SJCRH30 (cell line): ENCODE results near the gene SLC17A9. TPM values are rescaled to one million over a fixed set of nuclear protein-coding genes. Genes with fewer than 3 reads are reported as not detected.
"Not testable (repeated sequence)": the region's sequence is repeated elsewhere in the genome, so short reads cannot be mapped to it uniquely, and the experiment has no call there.

ENCODE experiments used
- DNase-seq, 2 experiments: peaks; one replicate each; pipeline ENCODE4 v3.0.0-alpha.2; 2015 to 2020
- H3K27ac ChIP-seq: fragments of 250-450 bp; sonication (Bioruptor Pico); 2 replicates; pipeline ENCODE4 v1.5.1; 2020; ENCODE audit warnings: mild to moderate bottlenecking, moderate library complexity
- H3K27me3 ChIP-seq: fragments of 250-450 bp; sonication (Bioruptor Pico); 2 replicates; pipeline ENCODE4 v1.5.1; 2020; ENCODE audit warnings: mild to moderate bottlenecking, moderate library complexity
- H3K36me3 ChIP-seq: fragments of 250-450 bp; sonication (Bioruptor Pico); 2 replicates; pipeline ENCODE4 v1.5.1; 2020; ENCODE audit warnings: mild to moderate bottlenecking, moderate library complexity
- H3K4me1 ChIP-seq: fragments of 250-450 bp; sonication (Bioruptor Pico); 2 replicates; pipeline ENCODE4 v1.5.1; 2020; ENCODE audit warnings: mild to moderate bottlenecking, moderate library complexity
- H3K4me3 ChIP-seq: fragments of 250-450 bp; sonication (Bioruptor Pico); 2 replicates; pipeline ENCODE4 v1.5.1; 2020; ENCODE audit warnings: mild to moderate bottlenecking, moderate library complexity
- H3K9me3 ChIP-seq: fragments of 250-450 bp; sonication (Bioruptor Pico); replicated peaks from 2 replicates; pipeline ENCODE4 v1.5.1; 2020; ENCODE audit warnings: mild to moderate bottlenecking, moderate library complexity
- total RNA-seq: library from RNA; depleted of rRNA; stranded (reverse); fragments of >200 nt; shearing (Covaris generic); gene quantifications from 2 replicates; pipeline ENCODE4 v1.2.3, GENCODE V29; 2014

The SLC17A9 gene
- total RNA-seq, 1 experiment from 2014 or later, result 2.1 TPM

DNA sequence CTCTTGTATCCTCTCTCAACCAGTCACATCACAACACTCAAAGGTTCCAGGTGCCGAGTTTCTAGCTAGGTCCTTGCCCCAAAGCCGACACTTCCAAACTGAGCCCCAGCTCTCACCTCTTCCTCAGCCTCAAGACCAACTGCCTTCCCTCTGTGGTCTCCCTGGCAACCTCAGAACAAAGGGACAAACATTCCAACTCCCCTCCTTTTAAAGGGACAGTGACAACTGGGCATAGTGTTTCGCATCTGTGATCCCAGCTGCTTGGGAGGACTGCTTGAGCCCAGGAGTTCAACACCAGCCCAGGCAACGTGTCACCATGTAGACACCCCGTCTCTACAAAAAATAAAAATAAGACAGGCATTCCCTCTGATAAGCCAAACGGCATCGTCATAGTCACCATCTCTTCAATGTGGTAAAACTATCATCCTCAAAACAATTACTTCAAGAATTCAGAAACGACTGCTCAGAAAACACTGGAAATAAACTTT is 37.5 kb upstream of the SLC17A9 start:
- Histone ChIP-seq H3K4me1 (peaks cover 16% of the 10 kb centered on the region), H3K9me3 (no peaks in the 10 kb centered on the region), H3K36me3 (peaks cover 42% of the 10 kb centered on the region), H3K27me3 (no peaks in the 10 kb centered on the region), H3K27ac (no peak overlapping the region), H3K4me3 (no peak overlapping the region)
- DNase-seq, result peak; percentile 80 to 91

DNA sequence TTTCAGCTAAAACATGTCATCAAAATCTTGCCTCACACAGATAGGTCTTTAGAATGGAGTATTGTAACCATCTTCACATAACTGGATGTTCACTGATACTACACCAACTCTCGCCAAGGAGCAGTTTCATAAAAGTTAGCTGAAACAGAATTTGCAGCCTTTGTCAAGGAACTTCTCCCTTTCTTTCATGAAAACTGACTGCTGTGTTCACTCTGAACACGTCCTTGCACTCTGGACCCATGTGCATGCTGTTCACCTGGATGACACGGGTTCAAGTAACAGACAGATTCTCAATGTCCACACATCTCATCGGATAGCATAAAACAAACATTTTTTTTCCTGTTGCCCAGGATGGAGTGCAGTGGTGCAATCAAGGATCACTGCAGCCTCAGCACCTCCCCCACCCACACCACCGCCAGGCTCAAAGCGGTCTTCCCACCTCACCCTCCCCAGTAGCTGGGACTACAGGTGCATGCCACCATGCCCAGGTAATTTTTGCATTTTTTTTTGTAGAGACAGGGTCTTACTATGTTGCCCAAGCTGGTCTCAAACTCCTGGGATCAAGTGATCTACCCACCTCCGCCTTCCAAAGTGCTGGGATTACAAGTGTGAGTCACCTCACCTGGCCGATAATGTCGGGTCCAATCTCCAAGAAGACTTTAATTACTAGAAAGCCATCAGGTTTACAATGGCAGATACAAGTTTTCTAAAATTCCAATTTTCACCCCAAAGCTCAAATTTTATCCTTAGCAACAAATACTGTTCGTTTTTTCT is 35.6 kb upstream of the SLC17A9 start:
- no peak for DNase-seq
- H3K4me1 ChIP-seq, result peaks cover 16% of the 10 kb centered on the region
- peaks cover 23% of the 10 kb centered on the region for H3K36me3 ChIP-seq
- no peak overlapping the region for H3K27ac ChIP-seq
- H3K9me3 ChIP-seq, result no peaks in the 10 kb centered on the region
- H3K4me3 ChIP-seq, result no peak overlapping the region
- no peaks in the 10 kb centered on the region for H3K27me3 ChIP-seq

DNA sequence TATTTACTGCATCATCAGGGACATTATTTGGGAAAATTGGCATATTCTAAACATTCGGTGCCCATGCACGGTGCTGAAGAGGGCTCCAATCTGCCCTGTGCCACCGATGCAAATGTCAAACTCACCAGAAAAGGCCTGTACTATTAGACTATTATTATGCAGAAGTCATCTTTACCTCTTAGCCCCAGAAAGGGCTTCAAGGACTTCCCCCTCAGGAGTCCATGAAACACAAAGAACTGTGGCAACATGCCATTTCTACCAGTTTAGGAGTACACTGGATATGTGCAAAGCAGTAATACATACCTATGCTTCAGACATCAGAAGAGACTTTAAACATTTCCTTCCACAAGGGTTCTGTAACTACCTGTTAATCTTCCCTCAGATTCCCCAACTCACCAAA is 34.8 kb upstream of the SLC17A9 start:
- DNase-seq, result no peak
- Histone ChIP-seq H3K4me3 (no peak overlapping the region), H3K9me3 (no peaks in the 10 kb centered on the region), H3K27me3 (no peaks in the 10 kb centered on the region), H3K27ac (no peak overlapping the region), H3K36me3 (peaks cover 15% of the 10 kb centered on the region), H3K4me1 (peaks cover 16% of the 10 kb centered on the region)

DNA sequence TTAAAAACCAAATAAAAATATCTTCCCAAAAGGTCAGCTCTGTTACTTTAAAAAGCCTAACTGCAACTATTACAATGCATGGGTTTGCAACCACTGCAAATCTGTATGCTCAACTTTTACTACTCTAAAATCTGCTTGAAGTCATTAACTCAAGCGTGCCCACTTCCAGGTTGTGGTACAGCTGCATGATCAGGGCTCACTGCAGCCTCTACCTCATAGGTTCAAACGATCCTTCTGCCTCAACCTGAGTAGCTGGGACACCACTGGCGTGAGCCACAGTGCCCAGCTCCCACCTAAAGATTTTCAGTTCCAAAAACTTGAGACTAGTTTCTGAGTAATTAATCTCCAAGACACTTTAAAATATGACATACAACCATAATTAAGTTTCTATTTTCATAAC is 34.4 kb upstream of the SLC17A9 start:
- H3K27ac ChIP-seq, result no peak overlapping the region
- no peaks in the 10 kb centered on the region for H3K27me3 ChIP-seq
- no peaks in the 10 kb centered on the region for H3K9me3 ChIP-seq
- peaks cover 11% of the 10 kb centered on the region for H3K36me3 ChIP-seq
- peaks cover 16% of the 10 kb centered on the region for H3K4me1 ChIP-seq
- DNase-seq, result no peak
- no peak overlapping the region for H3K4me3 ChIP-seq

DNA sequence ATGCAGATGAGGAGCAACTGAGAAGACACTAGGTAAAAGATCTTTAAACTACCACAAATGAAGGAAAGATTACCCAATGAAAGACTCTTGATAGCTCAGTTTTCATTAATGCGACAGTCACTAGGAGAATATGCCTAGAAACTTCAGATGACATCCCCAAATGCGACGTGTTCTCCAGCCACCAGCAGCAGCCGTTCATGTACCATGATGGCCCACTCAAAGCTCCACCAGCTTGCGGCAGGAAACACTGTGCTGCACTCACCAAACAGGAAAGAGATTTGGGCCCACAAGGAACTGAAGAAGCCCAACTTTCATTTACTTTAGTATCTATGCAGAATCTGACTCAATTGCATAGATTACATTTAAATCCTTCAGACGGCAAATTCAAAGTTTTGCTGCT is 33.7 kb upstream of the SLC17A9 start:
- DNase-seq, result no peak
- Histone ChIP-seq H3K4me1 (peaks cover 20% of the 10 kb centered on the region), H3K36me3 (peaks cover 4% of the 10 kb centered on the region), H3K27me3 (no peaks in the 10 kb centered on the region), H3K27ac (no peak overlapping the region), H3K4me3 (no peak overlapping the region), H3K9me3 (no peaks in the 10 kb centered on the region)

DNA sequence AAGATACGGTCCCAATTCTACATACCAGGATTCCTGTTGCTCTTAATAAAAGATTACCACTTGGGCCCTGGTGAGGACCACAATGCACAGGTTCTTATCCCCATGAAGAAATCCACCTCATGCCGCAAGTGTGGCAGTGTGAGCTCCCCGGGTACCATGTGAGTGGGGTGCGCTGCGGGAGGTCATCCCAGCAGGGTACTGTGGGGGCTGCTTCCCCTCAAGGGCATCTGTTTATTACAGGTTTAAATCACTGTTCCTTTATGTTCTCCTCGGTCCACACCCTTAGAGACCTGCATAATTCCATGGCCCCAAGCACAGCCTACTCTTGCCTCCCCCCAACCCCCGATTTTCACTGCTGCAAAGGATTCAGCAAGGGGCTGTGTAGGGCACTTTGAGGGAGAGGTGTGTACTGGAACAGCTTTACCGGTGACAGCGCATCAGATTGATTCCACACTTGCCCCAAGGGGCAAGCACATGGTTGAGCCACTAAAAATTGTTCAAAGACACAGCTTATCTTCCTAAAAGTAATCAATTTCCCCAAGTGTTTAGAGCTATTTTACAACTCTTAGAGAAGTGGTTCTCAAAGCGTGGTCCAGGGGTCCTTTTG is 32.4 kb upstream of the SLC17A9 start:
- H3K4me3 ChIP-seq, result no peak overlapping the region
- DNase-seq, result no peak
- H3K27ac ChIP-seq, result no peak overlapping the region
- H3K27me3 ChIP-seq, result no peaks in the 10 kb centered on the region
- peaks cover 24% of the 10 kb centered on the region for H3K4me1 ChIP-seq
- H3K36me3 ChIP-seq, result no peaks in the 10 kb centered on the region
- H3K9me3 ChIP-seq, result no peaks in the 10 kb centered on the region

DNA sequence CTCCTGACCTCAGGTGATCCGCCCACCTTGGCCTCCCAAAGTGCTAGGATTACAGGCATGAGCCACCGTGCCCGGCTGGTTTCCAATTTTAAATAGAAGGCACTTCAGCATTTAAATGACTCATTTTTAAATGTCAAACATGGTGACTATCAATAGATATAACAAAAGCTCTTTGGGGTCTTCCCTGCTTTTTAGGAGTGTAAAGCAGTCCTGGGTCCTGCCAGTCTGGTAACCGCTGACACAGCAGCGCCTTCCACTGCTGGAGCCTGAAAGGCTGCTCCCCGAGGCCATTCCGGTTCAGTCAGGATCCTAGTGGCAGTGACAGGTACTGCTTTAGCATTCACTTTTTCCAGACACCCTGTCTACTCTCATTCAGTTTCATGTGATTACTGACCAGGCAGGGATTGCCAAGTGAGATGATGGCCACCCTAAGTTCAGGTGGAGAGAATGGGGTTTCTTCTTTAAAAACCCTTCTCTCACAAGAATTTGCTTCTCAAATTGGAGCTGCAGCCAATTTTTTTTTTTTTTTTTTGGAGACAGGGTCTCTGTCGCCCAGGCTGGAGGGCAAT is 31.3 kb upstream of the SLC17A9 start:
- DNase-seq, result peak; percentile 64 to 80
- no peak overlapping the region for H3K27ac ChIP-seq

DNA sequence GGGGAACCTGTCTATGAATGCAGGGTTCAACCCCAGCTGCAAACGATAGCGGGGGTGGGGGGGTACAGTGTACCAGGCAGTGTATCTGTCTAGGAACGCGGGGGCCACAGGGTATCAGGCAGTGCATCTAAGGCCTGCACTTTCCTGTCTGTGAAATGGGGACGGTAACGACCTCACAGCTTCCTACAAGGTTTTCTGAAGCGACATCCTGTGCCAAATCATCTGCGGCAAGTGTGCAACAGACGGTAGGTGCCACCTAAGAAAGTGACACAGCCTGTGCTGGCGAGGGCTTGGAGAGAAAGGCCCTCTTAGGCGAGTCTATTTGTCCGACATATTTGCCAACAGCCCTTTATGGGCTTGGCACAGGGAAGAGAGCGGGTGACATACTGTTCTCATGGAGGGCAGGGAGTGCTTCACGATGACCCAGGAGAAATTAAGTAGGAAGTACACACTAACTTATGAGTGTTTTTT is 30.0 kb upstream of the SLC17A9 start:
- no peak for DNase-seq
- Histone ChIP-seq H3K36me3 (peaks cover 1% of the 10 kb centered on the region; the same call in 1 of the 2 replicates), H3K4me1 (peaks cover 23% of the 10 kb centered on the region), H3K27me3 (no peaks in the 10 kb centered on the region), H3K27ac (no peak overlapping the region), H3K9me3 (no peaks in the 10 kb centered on the region), H3K4me3 (no peak overlapping the region)

More for the DNA sequence above, 31.3 kb upstream of the SLC17A9 start:
- H3K27me3 ChIP-seq, result no peaks in the 10 kb centered on the region
- H3K4me1 ChIP-seq, result peaks cover 15% of the 10 kb centered on the region
- H3K36me3 ChIP-seq, result no peaks in the 10 kb centered on the region
- no peaks in the 10 kb centered on the region for H3K9me3 ChIP-seq
- no peak overlapping the region for H3K4me3 ChIP-seq

DNA sequence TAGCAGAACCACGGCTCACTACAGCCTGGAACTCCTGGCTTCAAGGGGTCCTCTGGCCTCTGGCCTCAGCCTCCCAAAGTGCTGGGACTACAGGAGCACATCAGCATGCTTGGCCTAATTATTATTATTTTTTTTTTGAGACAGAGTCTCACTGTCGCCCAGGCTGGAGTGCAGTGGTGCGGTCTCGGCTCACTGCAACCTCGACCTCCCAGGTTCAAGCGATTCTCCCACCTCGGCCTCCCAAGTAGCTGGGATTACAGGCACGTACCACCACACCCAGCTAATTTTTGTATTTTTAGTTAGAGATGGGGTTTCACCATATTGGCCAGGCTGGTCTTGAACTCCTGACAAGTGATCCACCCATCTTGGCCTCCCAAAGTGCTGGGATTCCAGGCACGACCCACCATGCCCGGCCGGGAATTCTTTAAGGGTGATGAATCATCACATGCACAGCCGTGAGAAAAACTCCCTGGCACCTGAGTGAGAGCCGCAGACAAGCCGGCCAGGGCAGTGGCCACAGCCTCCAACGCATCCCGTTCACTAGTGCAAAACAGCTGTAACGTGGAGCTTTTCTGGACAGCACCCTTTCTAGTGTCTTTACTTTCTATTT is 29.3 kb upstream of the SLC17A9 start:
- not testable (repeated sequence) for H3K27ac ChIP-seq, H3K4me3 ChIP-seq, H3K36me3 ChIP-seq, H3K27me3 ChIP-seq, H3K9me3 ChIP-seq
- DNase-seq, result peak in 1 of 2 experiments; percentile 50
- peaks cover 24% of the 10 kb centered on the region for H3K4me1 ChIP-seq

DNA sequence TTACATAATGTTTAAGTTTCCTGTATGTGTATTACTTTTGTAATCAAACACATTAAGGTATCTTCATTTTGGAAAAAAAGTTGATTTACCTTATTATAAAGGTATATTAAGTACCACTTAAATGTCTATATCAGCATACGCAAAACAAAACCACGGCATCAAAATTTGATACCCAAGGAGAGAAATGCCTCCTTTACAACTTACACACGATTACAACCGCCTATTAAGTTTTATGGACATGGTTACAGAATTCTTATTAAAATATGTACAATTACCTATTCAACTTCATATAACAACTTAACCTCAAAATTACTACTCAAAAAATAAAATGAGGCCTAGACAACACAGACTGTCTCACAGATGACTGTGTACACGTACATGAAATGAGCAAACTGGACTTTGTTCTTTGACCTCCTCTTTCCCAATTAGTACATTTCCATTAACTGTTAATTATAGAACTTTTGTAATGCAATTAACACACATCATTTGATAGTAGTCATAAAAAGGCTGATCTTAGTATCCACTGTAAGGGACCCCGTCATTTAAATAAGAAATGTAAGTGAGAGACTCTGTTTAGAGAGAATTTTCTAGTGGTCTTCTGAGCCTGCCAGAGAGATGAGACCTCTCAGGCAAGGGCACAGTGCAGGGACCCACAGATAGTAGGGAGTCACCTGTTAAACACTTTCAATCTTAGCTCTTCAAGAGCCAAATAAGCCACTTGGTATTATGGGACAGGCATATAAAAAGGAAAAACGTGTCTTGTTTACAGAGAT is 28.7 kb upstream of the SLC17A9 start:
- Histone ChIP-seq H3K9me3 (no peaks in the 10 kb centered on the region), H3K4me1 (peaks cover 24% of the 10 kb centered on the region), H3K27ac (no peak overlapping the region), H3K36me3 (peaks cover 10% of the 10 kb centered on the region; the same call in 1 of the 2 replicates), H3K27me3 (no peaks in the 10 kb centered on the region), H3K4me3 (no peak overlapping the region)
- no peak for DNase-seq

DNA sequence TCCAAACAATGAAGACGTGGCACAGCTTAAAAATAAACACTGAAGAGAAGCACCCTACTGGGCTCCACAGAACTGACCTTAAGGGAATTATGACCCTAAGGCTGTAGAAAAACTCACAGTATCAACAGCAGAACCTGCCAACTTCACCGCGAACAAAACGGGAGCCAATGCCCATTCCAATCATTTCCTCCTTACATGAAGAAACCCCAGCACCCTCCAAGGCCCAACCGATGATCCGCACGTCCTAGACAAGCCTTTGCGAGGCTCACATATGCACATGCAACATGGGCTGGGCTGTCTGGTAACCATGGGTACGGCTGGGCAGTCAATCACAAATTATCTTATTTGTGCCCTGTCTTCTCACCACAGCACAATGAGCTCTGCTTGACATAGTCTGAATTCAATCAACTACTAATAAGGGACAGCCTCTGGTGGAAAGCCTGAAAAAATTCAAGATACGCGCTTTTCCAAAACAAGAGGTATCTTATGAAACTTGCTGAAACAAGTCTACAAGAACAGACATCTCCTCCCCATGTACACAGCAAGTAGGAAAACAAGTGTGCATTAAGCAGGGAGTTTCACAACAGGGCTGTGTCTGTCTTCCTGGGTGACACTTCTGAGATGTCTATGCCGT is 27.9 kb upstream of the SLC17A9 start:
- no peaks in the 10 kb centered on the region for H3K27me3 ChIP-seq
- H3K36me3 ChIP-seq, result peaks cover 10% of the 10 kb centered on the region; the same call in 1 of the 2 replicates
- no peak overlapping the region for H3K27ac ChIP-seq
- DNase-seq, result no peak
- peaks cover 24% of the 10 kb centered on the region for H3K4me1 ChIP-seq
- H3K4me3 ChIP-seq, result peak overlapping the region; percentile 89
- no peaks in the 10 kb centered on the region for H3K9me3 ChIP-seq

DNA sequence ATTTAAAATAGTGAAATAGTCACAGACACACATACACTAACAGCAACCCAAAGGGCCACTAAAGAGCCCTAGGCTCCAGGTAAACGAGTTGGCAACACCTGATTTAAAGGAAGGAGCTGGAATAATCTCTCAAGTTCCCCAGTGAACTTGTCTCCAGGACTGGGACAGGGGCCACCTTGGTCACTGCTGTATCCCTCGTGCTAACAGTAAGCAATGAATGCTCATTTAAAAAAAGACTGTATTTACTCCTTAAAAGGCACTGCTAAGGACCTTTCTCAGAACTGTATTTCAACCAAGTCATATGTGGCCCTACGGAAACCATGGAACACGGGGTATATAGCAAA is 27.5 kb upstream of the SLC17A9 start:
- Histone ChIP-seq H3K27ac (peak overlapping the region; percentile 76; the same call in 1 of the 2 replicates), H3K36me3 (peaks cover 10% of the 10 kb centered on the region; the same call in 1 of the 2 replicates), H3K9me3 (no peaks in the 10 kb centered on the region), H3K27me3 (no peaks in the 10 kb centered on the region), H3K4me1 (peaks cover 24% of the 10 kb centered on the region), H3K4me3 (peak overlapping the region; percentile 89)
- DNase-seq, result no peak

DNA sequence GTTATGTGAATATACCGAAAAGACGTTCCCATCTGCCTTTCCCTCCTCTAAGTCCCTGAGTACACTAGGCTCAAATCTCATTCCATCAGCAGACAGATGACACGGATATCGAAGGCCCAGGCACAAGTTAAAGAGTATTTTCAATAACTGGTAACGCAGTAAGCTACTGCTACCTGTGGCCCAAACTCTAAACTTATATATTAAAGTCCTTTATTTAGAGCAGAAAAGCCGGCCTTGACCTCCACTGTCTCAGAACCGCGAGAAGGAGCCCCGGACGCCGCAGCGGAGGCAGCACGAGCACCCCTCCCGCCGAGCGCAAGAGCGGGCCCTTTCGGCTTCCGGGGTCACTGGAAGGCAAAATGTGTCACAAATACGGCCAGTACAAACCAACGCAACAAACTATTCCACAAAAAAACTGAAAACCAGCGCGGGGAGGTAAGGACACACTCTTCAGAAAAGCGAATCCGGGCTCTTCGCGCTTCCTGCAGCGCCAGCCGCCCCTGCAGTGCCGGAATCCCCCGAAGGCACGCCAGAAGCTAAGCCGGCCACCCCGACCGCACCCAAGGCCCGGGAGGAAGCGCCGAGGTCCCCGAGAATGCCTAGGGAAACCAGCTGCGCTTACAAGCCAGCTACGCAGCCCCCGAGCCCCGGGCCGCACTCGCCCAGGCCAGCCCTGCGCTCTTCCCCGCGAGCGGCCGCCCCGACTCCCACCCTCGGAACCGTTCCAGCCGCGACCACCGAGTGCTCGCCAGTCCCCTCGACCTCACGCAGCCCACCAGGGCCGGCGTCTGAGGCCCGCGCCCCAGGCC is 26.9 kb upstream of the SLC17A9 start:
- Histone ChIP-seq H3K27me3 (no peaks in the 10 kb centered on the region), H3K36me3 (peaks cover 10% of the 10 kb centered on the region; the same call in 1 of the 2 replicates), H3K4me3 (peak overlapping the region; percentile 89), H3K9me3 (no peaks in the 10 kb centered on the region), H3K27ac (peak overlapping the region; percentile 76), H3K4me1 (peaks cover 24% of the 10 kb centered on the region)
- DNase-seq, result peak; percentile 72 to 78
